HepG2 (cell line): ENCODE results near the gene PAPPA. TPM values are rescaled to one million over a fixed set of nuclear protein-coding genes. Genes with fewer than 3 reads are reported as not detected.

Experiments used
- ATAC-seq: fragments of 200-7000 bp; cut with Tn5 transposase; 3 replicates; pipeline ENCODE4 v1.9.1; 2020; ENCODE audit warnings: mild to moderate bottlenecking, moderate library complexity
- BruUV-seq: library from RNA; stranded (reverse); fragments of 400-500 nt; replicated peaks from 2 replicates; lab custom pipeline; 2021; lab: Mats Ljungman, UMichigan
- CTCF ChIA-PET: fragments of 300-600 bp; formaldehyde crosslinking; extraction: SDS; loops from one replicate; lab custom pipeline; 2021; ENCODE audit warnings: low total read pairs, inconsistent platforms, low intra/inter-chr PET ratio; lab: Yijun Ruan, JAX
- POLR2A ChIA-PET: fragments of 350-600 bp; sonication (Branson Sonifier 250); formaldehyde crosslinking; loops from one replicate; lab custom pipeline; 2020; ENCODE audit warnings: antibody characterized with exemption, inconsistent platforms; lab: Yijun Ruan, JAX
- DNase-seq: peaks from one replicate; pipeline ENCODE4 v3.0.0-alpha.2; 2015; ENCODE audit warnings: low spot score
- FAIRE-seq: peaks from 3 replicates; lab custom pipeline; 2011; peaks lifted over from hg19 to GRCh38; lab: Jason Lieb, UNC
- H2AFZ ChIP-seq: one replicate; pipeline ENCODE4 v1.6.1; 2011; ENCODE audit warnings: low read length, inconsistent platforms
- H3K27ac ChIP-seq: fragments of 300-600 bp; 3 replicates; pipeline ENCODE4 v1.8.0; 2011; ENCODE audit warnings: mixed run types, mild to moderate bottlenecking, mixed read lengths, low read length, inconsistent platforms; ENCODE audit not compliant: insufficient read depth; ENCODE audit errors: extremely low read length
- H3K27me3 ChIP-seq, 2 experiments: fragments of 200-600 bp in 1 of 2; 2 replicates in 1 of 2; 3 replicates in 1 of 2; pipeline versions ENCODE4 v1.6.0 to v1.8.0; 2011; ENCODE audit warnings: low read length in 2 of 2, mild to moderate bottlenecking in 2 of 2, moderate library complexity in 2 of 2, inconsistent platforms in 1 of 2; ENCODE audit not compliant: insufficient read depth in 2 of 2, control insufficient read depth in 1 of 2
- H3K36me3 ChIP-seq, 2 experiments: fragments of 200-600 bp in 1 of 2; replicated peaks in 1 of 2; 2 replicates in 1 of 2; 3 replicates in 1 of 2; pipeline versions ENCODE4 v1.5.1 to v1.8.0; 2011; ENCODE audit warnings: low read length in 2 of 2, inconsistent platforms in 1 of 2; ENCODE audit not compliant: insufficient read depth in 2 of 2, control insufficient read depth in 1 of 2
- H3K4me1 ChIP-seq: 2 replicates; pipeline ENCODE4 v1.5.1; 2012; ENCODE audit warnings: low read length, inconsistent platforms; ENCODE audit not compliant: insufficient read depth
- H3K4me2 ChIP-seq: 2 replicates; pipeline ENCODE4 v1.6.0; 2011; ENCODE audit warnings: low read depth, low read length, inconsistent platforms
- H3K4me3 ChIP-seq, 3 experiments: fragments of 200-600 bp in 1 of 3; sonication (generic), shearing (Covaris generic) in 1 of 3; replicated peaks in 1 of 3; 2 replicates each; pipeline ENCODE4 v1.5.1; 2011 to 2016; ENCODE audit warnings: low read length in 3 of 3, inconsistent platforms in 2 of 3, low read depth in 2 of 3, mild to moderate bottlenecking in 2 of 3, control low read depth in 1 of 3, mixed read lengths in 1 of 3; ENCODE audit not compliant: insufficient read depth in 1 of 3
- H3K79me2 ChIP-seq: one replicate; pipeline ENCODE4 v1.6.1; 2011; ENCODE audit warnings: low read length, inconsistent platforms; ENCODE audit not compliant: insufficient read depth
- H3K9ac ChIP-seq: 2 replicates; pipeline ENCODE4 v1.6.0; 2011; ENCODE audit warnings: mild to moderate bottlenecking, low read depth, low read length, inconsistent platforms; ENCODE audit not compliant: insufficient read depth
- H3K9me3 ChIP-seq: 2 replicates; pipeline ENCODE4 v1.5.1; 2012; ENCODE audit warnings: mild to moderate bottlenecking, low read length
- H4K20me1 ChIP-seq: 2 replicates; pipeline ENCODE4 v1.6.0; 2011; ENCODE audit warnings: inconsistent platforms, mild to moderate bottlenecking, low read length, moderate library complexity; ENCODE audit not compliant: insufficient read depth
- KLF9 ChIP-seq: IDR thresholded peaks from 2 replicates; pipeline ENCODE4 v1.6.1; 2016; ENCODE audit warnings: low read depth
- MIER2 ChIP-seq: IDR thresholded peaks from 2 replicates; pipeline ENCODE4 v1.6.1; 2016; ENCODE audit warnings: missing biosample characterization, missing genetic modification reagents
- RBM39 ChIP-seq: fragments of 200-400 bp; formaldehyde crosslinking; IDR thresholded peaks from one replicate; pipeline ENCODE4 v1.6.1; 2018; ENCODE audit warnings: antibody characterized with exemption, mild to moderate bottlenecking, low read depth, low read length; ENCODE audit not compliant: poor library complexity, severe bottlenecking
- ZNF709 ChIP-seq: sonication (generic); formaldehyde crosslinking; IDR thresholded peaks from 2 replicates; pipeline ENCODE4 v1.5.0; 2020; ENCODE audit warnings: mild to moderate bottlenecking, missing genetic modification reagents
- WGBS: methylation state at CpG from one replicate; pipeline ENCODE4 v1.1.6; 2017; ENCODE audit warnings: low lambda C conversion rate; 5-methylcytosine and 5-hydroxymethylcytosine counted together
- in situ Hi-C: cut with HindIII; loops from 2 replicates; pipeline ENCODE4 v1.10.0; 2017; ENCODE audit warnings: low pct_unique_long_range_greater_than_20kb; ENCODE audit not compliant: extremely low pct_ligation_motif_present
- intact Hi-C: fragments of 100-400 bp; cut with micrococcal nuclease; formaldehyde crosslinking; loops from one replicate; pipeline ENCODE4 v1.10.0; 2022; ENCODE audit not compliant: unreplicated experiment
- polyA plus RNA-seq, 8 experiments: library from polyadenylated mRNA; depleted of rRNA in 3 of 8; stranded (reverse) in 7 of 8; unstranded in 1 of 8; fragments of >200 nt; fragmentation: Illumina TruSeq in 4 of 8; extraction: Trizol in 4 of 8; gene quantifications; 2 replicates each; pipeline versions ENCODE4 v1.2.1 to v1.2.3, GENCODE V29; 2011 to 2016; ENCODE audit warnings: low read depth in 4 of 8, missing spikeins in 1 of 8, mixed read lengths in 1 of 8; ENCODE audit not compliant: insufficient read depth in 1 of 8
- total RNA-seq, 5 experiments: library from RNA; depleted of rRNA; stranded (reverse); fragments of >200 nt; fragmentation: Illumina TruSeq; extraction: Trizol; gene quantifications; 2 replicates each; pipeline ENCODE4 v1.2.3, GENCODE V29; 2016; ENCODE audit warnings: low read depth in 1 of 5
- TF ChIP-seq, protein P1 (sequence below): sonication (generic); formaldehyde crosslinking; IDR thresholded peaks from 2 replicates; pipeline ENCODE4 v1.5.0; 2020; ENCODE audit warnings: mild to moderate bottlenecking, low read depth, missing genetic modification reagents, borderline replicate concordance
- TF ChIP-seq, protein P2 (sequence below): sonication (generic); formaldehyde crosslinking; IDR thresholded peaks from 2 replicates; pipeline ENCODE4 v1.5.0; 2020; ENCODE audit warnings: missing genetic modification reagents
- TF ChIP-seq, protein P3 (sequence below): sonication (generic); formaldehyde crosslinking; IDR thresholded peaks from 2 replicates; pipeline ENCODE4 v1.4.0; 2020; ENCODE audit warnings: missing genetic modification reagents

Gene PAPPA
- total and polyA plus RNA-seq, 2 of the 13 experiments (the other 11 are each of a cell fraction or from before 2014, with no cell fraction given): 0.09 to 0.11 TPM

DNA sequence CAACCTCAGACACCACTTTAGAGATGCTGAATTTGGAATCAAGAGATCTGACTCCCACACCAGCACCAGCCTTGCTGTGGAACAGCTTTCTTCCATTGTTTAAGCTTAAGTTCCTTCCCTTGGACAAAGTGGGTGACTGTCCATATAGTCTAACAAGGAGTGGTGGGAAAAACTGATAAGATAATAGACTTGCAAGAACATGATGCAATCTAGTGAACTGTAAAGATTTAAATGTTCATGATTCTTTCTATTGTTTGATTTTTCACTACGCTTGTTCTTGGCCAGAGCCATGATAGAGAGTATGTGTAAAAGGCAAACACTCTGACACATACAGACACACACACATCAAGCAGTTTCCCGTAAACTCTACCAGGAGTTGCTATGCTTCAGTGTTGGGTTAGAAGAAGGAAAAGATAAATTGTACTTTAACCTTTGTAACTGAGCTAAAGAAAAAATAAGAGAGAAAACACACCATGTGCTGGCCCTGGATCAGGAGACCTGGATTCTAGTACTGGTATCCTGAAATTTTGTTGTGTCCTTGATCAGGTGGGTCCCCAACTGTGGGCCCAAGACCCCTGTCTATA is 94.3 kb downstream of the PAPPA start:
- H3K4me3 ChIP-seq: no peak overlapping the region
- H3K4me1 ChIP-seq: no peaks in the 10 kb centered on the region; the same call in 1 of the 2 replicates
- intact Hi-C loops: no loop called here
- FAIRE-seq (no peak), DNase-seq (peak; percentile 2), ATAC-seq (no peak; the same call in 2 of the 3 replicates)
- no peaks in the 10 kb centered on the region for H4K20me1 ChIP-seq
- 0% methylated on average over 2 of the region's 2 CpGs for WGBS
- H2AFZ ChIP-seq: no peak overlapping the region
- H3K36me3 ChIP-seq: no peaks in the 10 kb centered on the region
- ChIA-PET POLR2A (interaction anchor here (1.0 kb wide), 1 partner anchor 44 kb away, joined by 3 read pairs; no protein-coding TSS in a partner anchor), CTCF (no interaction called here)
- no peaks in the 10 kb centered on the region for H3K9me3 ChIP-seq
- H3K27me3 ChIP-seq: no peaks in the 10 kb centered on the region
- H3K9ac ChIP-seq: no peak overlapping the region
- no peak overlapping the region for H3K27ac ChIP-seq
- TF ChIP-seq, protein P1, sequence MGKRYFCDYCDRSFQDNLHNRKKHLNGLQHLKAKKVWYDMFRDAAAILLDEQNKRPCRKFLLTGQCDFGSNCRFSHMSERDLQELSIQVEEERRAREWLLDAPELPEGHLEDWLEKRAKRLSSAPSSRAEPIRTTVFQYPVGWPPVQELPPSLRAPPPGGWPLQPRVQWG (CRISPR knock-in tag): no peak
- TF ChIP-seq ZNF709 (CRISPR knock-in tag): no peak
- TF ChIP-seq MIER2: no peak
- TF ChIP-seq, protein P2, sequence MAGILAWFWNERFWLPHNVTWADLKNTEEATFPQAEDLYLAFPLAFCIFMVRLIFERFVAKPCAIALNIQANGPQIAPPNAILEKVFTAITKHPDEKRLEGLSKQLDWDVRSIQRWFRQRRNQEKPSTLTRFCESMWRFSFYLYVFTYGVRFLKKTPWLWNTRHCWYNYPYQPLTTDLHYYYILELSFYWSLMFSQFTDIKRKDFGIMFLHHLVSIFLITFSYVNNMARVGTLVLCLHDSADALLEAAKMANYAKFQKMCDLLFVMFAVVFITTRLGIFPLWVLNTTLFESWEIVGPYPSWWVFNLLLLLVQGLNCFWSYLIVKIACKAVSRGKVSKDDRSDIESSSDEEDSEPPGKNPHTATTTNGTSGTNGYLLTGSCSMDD (CRISPR knock-in tag): no peak
- TF ChIP-seq RBM39: no peak
- TF ChIP-seq KLF9 (CRISPR knock-in tag): no peak
- TF ChIP-seq, protein P3, sequence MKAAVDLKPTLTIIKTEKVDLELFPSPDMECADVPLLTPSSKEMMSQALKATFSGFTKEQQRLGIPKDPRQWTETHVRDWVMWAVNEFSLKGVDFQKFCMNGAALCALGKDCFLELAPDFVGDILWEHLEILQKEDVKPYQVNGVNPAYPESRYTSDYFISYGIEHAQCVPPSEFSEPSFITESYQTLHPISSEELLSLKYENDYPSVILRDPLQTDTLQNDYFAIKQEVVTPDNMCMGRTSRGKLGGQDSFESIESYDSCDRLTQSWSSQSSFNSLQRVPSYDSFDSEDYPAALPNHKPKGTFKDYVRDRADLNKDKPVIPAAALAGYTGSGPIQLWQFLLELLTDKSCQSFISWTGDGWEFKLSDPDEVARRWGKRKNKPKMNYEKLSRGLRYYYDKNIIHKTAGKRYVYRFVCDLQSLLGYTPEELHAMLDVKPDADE (CRISPR knock-in tag): no peak
- H3K4me2 ChIP-seq: no peak overlapping the region
- in situ Hi-C loops: no loop called here
- no TSS peak for BruUV-seq
- no peaks in the 10 kb centered on the region for H3K79me2 ChIP-seq
